Ureter (tissue), 1 donor: Measurements from ENCODE around the gene MSMP. TPM values are rescaled to one million over a fixed set of nuclear protein-coding genes. Genes with fewer than 3 reads are reported as not detected.

Experiments used
- total RNA-seq: library from RNA; stranded (reverse); gene quantifications from one replicate; pipeline ENCODE4 v1.2.4, GENCODE V29; 2023
- donor health status: DM: yes; HTN: yes; CAD: no.

Gene MSMP
- total RNA-seq, 1 donor from 2014 or later, result not detected

Other genes starting within 250 kb of the MSMP start
- gene TESK1, start 149.0 kb downstream of the MSMP start, total RNA-seq, result 25.6 TPM
- gene CD72, start 135.9 kb downstream of the MSMP start, total RNA-seq, result 2.0 TPM
- gene SIT1, start 103.3 kb downstream of the MSMP start, total RNA-seq, result 0.52 TPM
- gene RMRP, start 96.3 kb downstream of the MSMP start, total RNA-seq, result 3,373 TPM
- 22.4 TPM for gene CCDC107, start 96.0 kb downstream of the MSMP start, total RNA-seq
- 1.0 TPM for gene ARHGEF39, start 89.1 kb downstream of the MSMP start, total RNA-seq
- gene CA9, start 80.3 kb downstream of the MSMP start, total RNA-seq, result not detected
- gene TPM2, start 64.4 kb downstream of the MSMP start, total RNA-seq, result 559 TPM
- gene TLN1, start 22.1 kb downstream of the MSMP start, total RNA-seq, result 340 TPM
- gene CREB3, start 21.6 kb downstream of the MSMP start, total RNA-seq, result 30.7 TPM
- 108 TPM for gene GBA2, start 5.0 kb downstream of the MSMP start, total RNA-seq
- gene RGP1, start 5.0 kb downstream of the MSMP start, total RNA-seq, result 34.3 TPM
- 21.8 TPM for gene NPR2, start 37.3 kb upstream of the MSMP start, total RNA-seq
- gene SPAG8, start 58.0 kb upstream of the MSMP start, total RNA-seq, result 6.4 TPM
- 40.5 TPM for gene HINT2, start 60.8 kb upstream of the MSMP start, total RNA-seq
- gene FAM221B, start 74.5 kb upstream of the MSMP start, total RNA-seq, result 0.26 TPM
- 32.3 TPM for gene TMEM8B, start 75.0 kb upstream of the MSMP start, total RNA-seq
- gene OR13J1, start 116.1 kb upstream of the MSMP start, total RNA-seq, result not detected
- 7.2 TPM for gene HRCT1, start 151.9 kb upstream of the MSMP start, total RNA-seq
- 1.9 TPM for gene SPAAR, start 155.2 kb upstream of the MSMP start, total RNA-seq
- not detected for gene OR2S2, start 203.9 kb upstream of the MSMP start, total RNA-seq